ENCODE measurements around the gene AP3D1. TPM values are rescaled to one million over a fixed set of nuclear protein-coding genes. Genes with fewer than 3 reads are reported as not detected.
A peak's percentile ranks its signal among the peaks of the same experiment; 100 is the strongest.
"Not testable (repeated sequence)": the region's sequence is repeated elsewhere in the genome, so short reads cannot be mapped to it uniquely, and the experiment has no call there.

The AP3D1 gene
- total RNA-seq, 1 donor from 2014 or later: 115 TPM

DNA sequence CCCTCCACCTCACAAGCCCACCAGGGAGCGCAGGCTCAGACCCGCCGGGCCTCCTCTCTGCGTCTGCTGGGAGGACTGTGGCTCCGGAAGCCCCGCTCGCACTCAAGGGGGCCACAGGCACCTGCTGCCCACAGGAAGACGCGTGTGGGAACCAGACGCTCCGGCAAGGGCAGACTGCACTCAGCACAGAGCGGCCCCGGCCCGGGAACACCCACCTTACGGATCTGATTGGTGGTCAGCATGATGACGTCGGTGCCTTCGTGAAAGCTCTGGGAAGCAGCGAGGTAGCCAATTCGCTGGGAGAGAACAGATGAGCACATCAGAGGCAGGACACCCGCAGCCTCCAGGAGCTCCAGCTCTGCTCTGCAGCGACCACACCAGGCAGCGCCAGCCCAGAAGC, 14.6 kb downstream of the AP3D1 start:
- no peak overlapping the region for H3K27ac Mint-ChIP-seq
- H3K9me3 Mint-ChIP-seq: no peaks in the 10 kb centered on the region
- H3K4me3 Mint-ChIP-seq: no peak overlapping the region
- no peaks in the 10 kb centered on the region for H3K27me3 Mint-ChIP-seq (ENCODE audit: low read depth)
- no peaks in the 10 kb centered on the region for H3K4me1 Mint-ChIP-seq
- DNase-seq (ENCODE audit: low spot score in 2 of 2, unreplicated experiment in 2 of 2): peak in 1 of 2 experiments; percentile 18
- peaks cover 27% of the 10 kb centered on the region for H3K36me3 Mint-ChIP-seq
- TF ChIP-seq, protein P1, sequence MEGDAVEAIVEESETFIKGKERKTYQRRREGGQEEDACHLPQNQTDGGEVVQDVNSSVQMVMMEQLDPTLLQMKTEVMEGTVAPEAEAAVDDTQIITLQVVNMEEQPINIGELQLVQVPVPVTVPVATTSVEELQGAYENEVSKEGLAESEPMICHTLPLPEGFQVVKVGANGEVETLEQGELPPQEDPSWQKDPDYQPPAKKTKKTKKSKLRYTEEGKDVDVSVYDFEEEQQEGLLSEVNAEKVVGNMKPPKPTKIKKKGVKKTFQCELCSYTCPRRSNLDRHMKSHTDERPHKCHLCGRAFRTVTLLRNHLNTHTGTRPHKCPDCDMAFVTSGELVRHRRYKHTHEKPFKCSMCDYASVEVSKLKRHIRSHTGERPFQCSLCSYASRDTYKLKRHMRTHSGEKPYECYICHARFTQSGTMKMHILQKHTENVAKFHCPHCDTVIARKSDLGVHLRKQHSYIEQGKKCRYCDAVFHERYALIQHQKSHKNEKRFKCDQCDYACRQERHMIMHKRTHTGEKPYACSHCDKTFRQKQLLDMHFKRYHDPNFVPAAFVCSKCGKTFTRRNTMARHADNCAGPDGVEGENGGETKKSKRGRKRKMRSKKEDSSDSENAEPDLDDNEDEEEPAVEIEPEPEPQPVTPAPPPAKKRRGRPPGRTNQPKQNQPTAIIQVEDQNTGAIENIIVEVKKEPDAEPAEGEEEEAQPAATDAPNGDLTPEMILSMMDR (IDR thresholded peaks at IDR 0.05; ENCODE audit: unreplicated experiment): no peak

DNA sequence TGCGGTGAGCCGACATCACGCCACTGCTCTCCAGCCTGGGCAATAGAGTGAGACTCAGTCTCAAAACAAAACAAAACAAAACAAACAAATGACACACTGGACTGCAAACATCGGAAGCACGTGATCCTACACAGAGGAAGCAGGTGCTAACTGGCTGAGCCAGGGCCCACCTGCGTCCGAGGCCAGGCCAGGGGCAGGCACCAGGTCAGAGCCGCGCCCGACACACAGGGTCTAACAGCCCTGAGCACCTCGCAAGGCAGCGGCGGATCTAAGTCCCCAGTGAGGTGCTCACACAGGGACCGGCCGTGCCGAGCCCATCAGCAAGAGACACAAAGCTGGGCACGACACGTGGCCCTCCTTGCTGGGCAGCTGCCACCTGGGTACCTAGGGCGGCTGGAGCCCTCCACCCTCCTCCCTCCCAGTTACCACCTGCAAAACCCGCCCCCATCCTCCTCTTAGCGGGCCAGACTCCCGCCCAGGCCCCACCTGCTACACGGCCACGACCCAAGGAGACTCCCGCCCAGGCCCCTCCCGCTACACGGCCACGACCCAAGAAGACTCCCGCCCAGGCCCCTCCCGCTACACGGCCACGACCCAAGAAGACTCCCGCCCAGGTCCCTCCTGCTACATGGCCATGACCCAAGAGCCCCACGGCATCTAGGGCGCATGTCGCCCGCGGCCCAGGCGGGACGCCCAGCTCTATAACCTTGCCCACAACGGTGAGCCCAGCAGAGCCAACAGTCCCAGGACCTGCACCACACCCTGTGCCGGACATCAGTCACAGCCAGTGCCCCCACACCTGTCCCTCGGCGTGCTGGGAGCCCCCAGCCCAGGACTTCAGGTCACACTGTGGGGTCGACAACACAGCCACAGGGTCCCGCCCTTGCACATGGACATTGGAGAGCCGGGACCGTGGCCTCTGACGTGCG, 15.6 kb downstream of the AP3D1 start:
- TF ChIP-seq, protein P1 (IDR thresholded peaks at IDR 0.05; ENCODE audit: unreplicated experiment): no peak
- no peaks in the 10 kb centered on the region for H3K27me3 Mint-ChIP-seq (ENCODE audit: low read depth)
- DNase-seq (ENCODE audit: low spot score in 2 of 2, unreplicated experiment in 2 of 2): peak in 1 of 2 experiments; percentile 17
- H3K4me1 Mint-ChIP-seq: no peaks in the 10 kb centered on the region
- no peaks in the 10 kb centered on the region for H3K9me3 Mint-ChIP-seq
- no peak overlapping the region for H3K27ac Mint-ChIP-seq
- H3K4me3 Mint-ChIP-seq: no peak overlapping the region
- H3K36me3 Mint-ChIP-seq: peaks cover 25% of the 10 kb centered on the region

DNA sequence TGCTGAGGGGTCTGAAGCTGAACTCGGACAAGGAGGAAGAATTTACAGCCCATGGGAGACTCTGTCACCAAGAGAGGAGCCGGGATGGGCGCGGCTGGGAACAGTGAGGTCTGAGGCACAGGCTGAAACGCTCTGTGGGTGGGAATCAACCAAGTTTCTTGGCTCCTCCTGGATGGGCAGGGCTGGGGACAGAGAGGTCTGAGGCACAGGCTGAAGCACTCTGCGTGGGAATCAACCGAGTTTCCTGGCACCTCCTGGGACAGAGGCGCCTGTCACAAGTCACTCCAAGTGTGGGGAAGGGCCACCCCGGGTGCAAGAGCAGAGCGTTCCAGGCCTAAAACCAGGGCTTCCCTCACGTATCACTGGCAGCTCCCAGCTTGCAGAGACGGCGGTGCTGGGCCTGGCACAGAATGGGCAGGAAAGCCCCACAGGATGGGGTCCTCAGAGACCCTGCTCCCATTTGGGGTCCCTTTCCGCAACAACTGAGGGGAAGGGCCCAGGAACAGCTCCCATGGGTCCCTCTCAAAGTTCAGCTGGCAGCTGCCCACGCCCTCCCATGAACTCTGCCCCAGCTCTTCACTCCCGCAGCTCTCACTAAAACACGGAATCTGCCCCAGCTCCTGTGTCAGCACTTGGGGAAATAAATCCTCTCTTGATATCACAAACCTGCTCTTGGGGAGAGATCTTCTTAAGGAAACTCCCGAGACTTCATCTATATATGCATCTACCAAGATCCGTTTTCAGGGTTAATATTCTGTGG, 18.5 kb downstream of the AP3D1 start:
- no peak for DNase-seq (ENCODE audit: low spot score in 2 of 2, unreplicated experiment in 2 of 2)
- H3K4me1 Mint-ChIP-seq: no peaks in the 10 kb centered on the region
- no peaks in the 10 kb centered on the region for H3K27me3 Mint-ChIP-seq (ENCODE audit: low read depth)
- H3K9me3 Mint-ChIP-seq: no peaks in the 10 kb centered on the region
- H3K4me3 Mint-ChIP-seq: no peak overlapping the region
- peaks cover 18% of the 10 kb centered on the region for H3K36me3 Mint-ChIP-seq
- TF ChIP-seq, protein P1 (IDR thresholded peaks at IDR 0.05; ENCODE audit: unreplicated experiment): no peak
- no peak overlapping the region for H3K27ac Mint-ChIP-seq

DNA sequence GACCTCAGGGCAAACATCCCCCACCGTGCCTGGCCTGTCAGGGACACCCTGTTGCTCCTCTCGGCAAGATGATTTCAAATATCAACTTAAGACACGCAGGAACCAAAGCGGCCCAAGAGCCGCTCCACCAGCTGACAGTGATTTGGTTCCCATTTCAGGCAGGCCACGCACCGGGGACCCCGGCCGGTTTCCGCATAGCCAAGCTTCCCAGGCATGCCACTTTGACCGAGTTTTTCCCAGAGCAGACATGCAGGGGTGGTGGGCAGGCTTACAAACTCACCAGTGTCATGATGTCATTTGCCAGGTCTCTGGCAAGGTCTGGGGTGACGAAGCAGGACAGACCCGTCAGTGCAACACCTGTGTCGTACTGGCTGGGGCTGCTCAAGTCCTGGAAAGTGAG, 19.2 kb downstream of the AP3D1 start:
- peaks cover 13% of the 10 kb centered on the region for H3K36me3 Mint-ChIP-seq
- no peaks in the 10 kb centered on the region for H3K4me1 Mint-ChIP-seq
- no peak overlapping the region for H3K27ac Mint-ChIP-seq
- H3K9me3 Mint-ChIP-seq: no peaks in the 10 kb centered on the region
- no peaks in the 10 kb centered on the region for H3K27me3 Mint-ChIP-seq (ENCODE audit: low read depth)
- no peak for DNase-seq (ENCODE audit: low spot score in 2 of 2, unreplicated experiment in 2 of 2)
- TF ChIP-seq, protein P1 (IDR thresholded peaks at IDR 0.05; ENCODE audit: unreplicated experiment): no peak
- H3K4me3 Mint-ChIP-seq: no peak overlapping the region

DNA sequence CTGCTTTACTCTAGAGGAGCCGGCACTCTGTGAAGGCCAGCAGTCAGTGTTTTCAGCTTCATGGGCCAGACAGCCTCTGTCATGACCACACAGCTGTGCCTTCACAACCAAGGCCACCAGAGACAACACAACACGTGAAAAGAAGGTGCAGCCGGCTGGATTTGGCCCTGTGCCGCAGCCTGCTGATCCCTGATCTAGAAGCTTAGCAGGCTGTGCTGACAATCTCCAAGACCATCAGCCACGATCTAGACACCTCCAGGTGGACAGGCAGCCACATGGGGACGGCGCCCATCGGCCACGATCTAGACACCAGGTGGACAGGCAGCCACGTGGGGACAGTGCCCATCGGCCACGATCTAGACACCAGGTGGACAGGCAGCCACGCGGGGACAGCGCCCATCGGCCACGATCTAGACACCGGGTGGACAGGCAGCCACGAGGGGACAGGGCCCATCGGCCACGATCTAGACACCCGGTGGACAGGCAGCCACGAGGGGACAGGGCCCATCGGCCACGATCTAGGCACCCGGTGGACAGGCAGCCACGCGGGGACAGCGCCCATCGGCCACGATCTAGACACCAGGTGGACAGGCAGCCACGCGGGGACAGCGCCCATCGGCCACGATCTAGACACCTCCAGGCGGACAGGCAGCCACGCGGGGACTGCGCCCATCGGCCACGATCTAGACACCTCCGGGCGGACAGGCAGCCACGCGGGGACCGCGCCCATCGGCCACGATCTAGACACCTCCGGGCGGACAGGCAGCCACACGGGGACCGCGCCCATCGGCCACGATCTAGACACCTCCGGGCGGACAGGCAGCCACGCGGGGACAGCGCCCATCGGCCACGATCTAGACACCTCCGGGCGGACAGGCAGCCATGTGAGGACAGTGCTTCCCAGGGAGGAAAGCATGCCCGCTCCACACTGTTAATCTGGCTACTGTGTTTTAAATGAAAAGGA, 20.1 kb downstream of the AP3D1 start:
- not testable (repeated sequence) for H3K27me3 Mint-ChIP-seq (ENCODE audit: low read depth); H3K4me1 Mint-ChIP-seq; H3K27ac Mint-ChIP-seq; H3K4me3 Mint-ChIP-seq; H3K9me3 Mint-ChIP-seq; DNase-seq (ENCODE audit: low spot score in 2 of 2, unreplicated experiment in 2 of 2)
- H3K36me3 Mint-ChIP-seq: peaks cover 12% of the 10 kb centered on the region

All from mesothelial cell of epicardium (in vitro differentiated cells).